PC-3 (cell line): ENCODE results near the gene TXNDC15. TPM values are rescaled to one million over a fixed set of nuclear protein-coding genes. Genes with fewer than 3 reads are reported as not detected.

Source experiments
- ATAC-seq: fragments of 200-7000 bp; cut with Tn5 transposase; 2 replicates; pipeline ENCODE4 v1.9.1; 2020; ENCODE audit warnings: mild to moderate bottlenecking, moderate library complexity
- BruUV-seq: library from RNA; stranded (reverse); fragments of 400-500 nt; replicated peaks from 2 replicates; lab custom pipeline; 2021; lab: Mats Ljungman, UMichigan
- CTCF ChIA-PET: fragments of 300-600 bp; sonication (Branson Sonifier 250); formaldehyde crosslinking; loops from one replicate; lab custom pipeline; 2022; ENCODE audit warnings: antibody characterized with exemption; lab: Charles Lee
- POLR2A ChIA-PET: fragments of 300-600 bp; sonication (Branson Sonifier 250); formaldehyde crosslinking; loops from one replicate; lab custom pipeline; 2022; ENCODE audit warnings: antibody characterized with exemption; ENCODE audit not compliant: unreplicated experiment; lab: Charles Lee
- DNase-seq: peaks from one replicate; pipeline ENCODE4 v3.0.0-alpha.2; 2015
- H2AFZ ChIP-seq: fragments of 300-600 bp; sonication (generic); 2 replicates; pipeline ENCODE4 v1.6.0; 2016; ENCODE audit warnings: antibody characterized with exemption, low read length
- H3F3A ChIP-seq: fragments of 300-600 bp; sonication (generic); one replicate; pipeline ENCODE4 v1.6.0; 2017; ENCODE audit warnings: antibody characterized with exemption, low read length, control low read depth, mild to moderate bottlenecking; ENCODE audit not compliant: unreplicated experiment
- H3K27ac ChIP-seq: fragments of 300-600 bp; sonication (generic); 2 replicates; pipeline ENCODE4 v1.5.1; 2016; ENCODE audit warnings: mild to moderate bottlenecking, low read length
- H3K27me3 ChIP-seq: fragments of 300-600 bp; sonication (generic); 2 replicates; pipeline ENCODE4 v1.6.1; 2016; ENCODE audit warnings: low read length, mixed read lengths
- H3K36me3 ChIP-seq: fragments of 300-600 bp; sonication (generic); 2 replicates; pipeline ENCODE4 v1.6.1; 2016; ENCODE audit warnings: low read depth, mixed run types, low read length, mixed read lengths
- H3K4me1 ChIP-seq: fragments of 300-600 bp; sonication (generic); 2 replicates; pipeline ENCODE4 v1.5.1; 2016; ENCODE audit warnings: low read length; ENCODE audit not compliant: insufficient read depth
- H3K4me2 ChIP-seq: fragments of 300-600 bp; sonication (generic); 2 replicates; pipeline ENCODE4 v1.6.0; 2016; ENCODE audit warnings: low read length
- H3K4me3 ChIP-seq: fragments of 300-600 bp; sonication (generic); 2 replicates; pipeline ENCODE4 v1.5.1; 2016; ENCODE audit warnings: mild to moderate bottlenecking, low read length, mixed read lengths
- H3K79me2 ChIP-seq: fragments of 300-600 bp; sonication (generic); 2 replicates; pipeline ENCODE4 v1.6.1; 2017; ENCODE audit warnings: low read length, mixed read lengths
- H3K9ac ChIP-seq: fragments of 300-600 bp; sonication (generic); 2 replicates; pipeline ENCODE4 v1.6.0; 2016; ENCODE audit warnings: mild to moderate bottlenecking, low read length
- H3K9me2 ChIP-seq: fragments of 300-600 bp; sonication (generic); replicated peaks from 2 replicates; pipeline ENCODE4 v1.6.1; 2016; ENCODE audit warnings: mixed run types, low read length, mixed read lengths
- H3K9me3 ChIP-seq: fragments of 300-600 bp; sonication (generic); 2 replicates; pipeline ENCODE4 v1.6.1; 2016; ENCODE audit warnings: low read length, mixed read lengths
- H4K20me1 ChIP-seq: fragments of 300-600 bp; sonication (generic); 2 replicates; pipeline ENCODE4 v1.6.1; 2016; ENCODE audit warnings: low read length, mixed read lengths
- EZH2 ChIP-seq: fragments of 300-600 bp; sonication (generic); IDR thresholded peaks from one replicate; pipeline ENCODE4 v1.6.1; 2017; ENCODE audit warnings: antibody characterized with exemption, mild to moderate bottlenecking, low read length; ENCODE audit not compliant: unreplicated experiment
- EZH2phosphoT487 ChIP-seq: fragments of 300-600 bp; sonication (generic); IDR thresholded peaks from 2 replicates; pipeline ENCODE4 v1.6.1; 2018; ENCODE audit warnings: mild to moderate bottlenecking, antibody characterized with exemption, low read length, borderline replicate concordance
- intact Hi-C: fragments of 100-400 bp; cut with micrococcal nuclease; formaldehyde crosslinking; loops from 2 replicates; pipeline ENCODE4 v1.9.0; 2023
- total RNA-seq: library from RNA; depleted of rRNA; stranded (reverse); fragments of >200 nt; gene quantifications from 2 replicates; pipeline ENCODE4 v1.2.3, GENCODE V29; 2014
- TF ChIP-seq, protein P1 (sequence below): fragments of 300-600 bp; sonication (generic); conservative IDR thresholded peaks from 2 replicates; pipeline ENCODE4 v1.5.1; 2017; ENCODE audit warnings: antibody characterized with exemption, low read depth, mild to moderate bottlenecking, low read length

Gene TXNDC15
- total RNA-seq, 1 experiment from 2014 or later: 42.6 TPM

DNA sequence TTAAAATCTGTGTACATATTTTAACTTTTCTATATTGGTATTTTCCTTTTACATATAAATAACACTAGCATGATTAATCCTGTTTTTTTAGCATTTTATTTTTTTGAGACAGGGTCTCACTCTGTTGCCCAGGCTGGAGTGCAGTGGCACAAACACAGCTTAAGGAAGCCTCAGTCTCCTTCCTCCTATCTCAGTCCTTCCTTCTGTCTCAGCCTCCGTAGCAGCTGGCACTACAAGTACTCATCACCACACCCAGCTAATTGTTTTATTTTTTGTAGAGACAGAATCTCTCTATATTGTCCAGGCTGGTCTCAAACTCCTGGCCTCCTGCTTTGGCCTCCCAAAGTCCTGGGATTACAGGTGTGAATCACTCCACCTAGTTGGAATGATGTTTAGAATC, 29.9 kb upstream of the TXNDC15 start:
- TF ChIP-seq, protein P1, sequence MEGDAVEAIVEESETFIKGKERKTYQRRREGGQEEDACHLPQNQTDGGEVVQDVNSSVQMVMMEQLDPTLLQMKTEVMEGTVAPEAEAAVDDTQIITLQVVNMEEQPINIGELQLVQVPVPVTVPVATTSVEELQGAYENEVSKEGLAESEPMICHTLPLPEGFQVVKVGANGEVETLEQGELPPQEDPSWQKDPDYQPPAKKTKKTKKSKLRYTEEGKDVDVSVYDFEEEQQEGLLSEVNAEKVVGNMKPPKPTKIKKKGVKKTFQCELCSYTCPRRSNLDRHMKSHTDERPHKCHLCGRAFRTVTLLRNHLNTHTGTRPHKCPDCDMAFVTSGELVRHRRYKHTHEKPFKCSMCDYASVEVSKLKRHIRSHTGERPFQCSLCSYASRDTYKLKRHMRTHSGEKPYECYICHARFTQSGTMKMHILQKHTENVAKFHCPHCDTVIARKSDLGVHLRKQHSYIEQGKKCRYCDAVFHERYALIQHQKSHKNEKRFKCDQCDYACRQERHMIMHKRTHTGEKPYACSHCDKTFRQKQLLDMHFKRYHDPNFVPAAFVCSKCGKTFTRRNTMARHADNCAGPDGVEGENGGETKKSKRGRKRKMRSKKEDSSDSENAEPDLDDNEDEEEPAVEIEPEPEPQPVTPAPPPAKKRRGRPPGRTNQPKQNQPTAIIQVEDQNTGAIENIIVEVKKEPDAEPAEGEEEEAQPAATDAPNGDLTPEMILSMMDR: no peak
- TF ChIP-seq EZH2: no peak
- Histone ChIP-seq H4K20me1 (no peaks in the 10 kb centered on the region; the same call in 1 of the 2 replicates), H3K4me2 (no peak overlapping the region), H3K9me2 (no peaks in the 10 kb centered on the region), H3K9ac (no peak overlapping the region), H3K36me3 (no peaks in the 10 kb centered on the region; the same call in 1 of the 2 replicates), H3K4me1 (peaks cover 18% of the 10 kb centered on the region), H3K79me2 (peaks cover 28% of the 10 kb centered on the region), H3K4me3 (no peak overlapping the region), H3F3A (no peaks in the 10 kb centered on the region), H2AFZ (no peak overlapping the region), H3K9me3 (no peaks in the 10 kb centered on the region), H3K27ac (no peak overlapping the region), H3K27me3 (no peaks in the 10 kb centered on the region)
- intact Hi-C loops: no loop called here
- ChIA-PET POLR2A (interaction anchor here (0.6 kb wide), 1 partner anchor 60 kb away, joined by 3 read pairs; no protein-coding TSS in a partner anchor), CTCF (no interaction called here)
- ATAC-seq (no peak), DNase-seq (no peak)
- BruUV-seq: no TSS peak

DNA sequence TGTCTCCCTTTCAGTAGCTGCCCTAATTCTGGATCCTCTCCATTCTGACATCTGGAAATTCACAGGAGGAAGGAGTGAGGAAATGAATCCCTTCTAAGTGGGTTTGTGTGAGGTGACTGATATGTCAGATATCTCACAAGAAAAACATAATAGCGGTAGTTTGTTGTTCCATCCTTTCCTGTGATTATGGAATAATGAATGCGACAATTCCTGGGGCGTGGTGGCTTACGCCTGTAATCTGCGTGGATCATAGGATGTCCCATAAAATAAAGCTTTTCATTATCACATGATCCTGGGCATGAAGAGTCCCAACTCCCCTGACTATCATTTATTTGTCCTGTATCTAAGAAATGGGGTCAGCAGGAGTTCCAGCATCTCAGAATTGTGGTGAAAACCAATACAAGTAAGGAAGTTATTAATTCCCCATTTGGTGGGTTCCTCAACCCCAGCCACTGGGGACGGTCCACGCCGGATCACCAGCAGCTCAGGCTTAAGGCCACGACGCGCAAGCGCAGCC, 28.8 kb upstream of the TXNDC15 start:
- ATAC-seq: peak; percentile 1; the same call in 1 of the 2 replicates
- H3K79me2 ChIP-seq: peaks cover 36% of the 10 kb centered on the region

More for the DNA sequence above, 28.8 kb upstream of the TXNDC15 start:
- POLR2A ChIA-PET: interaction anchor here (0.5 to 0.6 kb wide), 4 partner anchors 25 to 786 kb away, joined by 5 to 11 read pairs (median 6); partner anchors contain the start of gene PPP2CA
- peak overlapping the region; percentile 37 for H3K27ac ChIP-seq
- peak overlapping the region; percentile 98; the same call in 1 of the 2 replicates for H3K4me3 ChIP-seq
- no peak for DNase-seq
- BruUV-seq: TSS peak; percentile 98
- no peaks in the 10 kb centered on the region for H3K9me2 ChIP-seq
- no peaks in the 10 kb centered on the region for H3F3A ChIP-seq
- TF ChIP-seq EZH2phosphoT487: no peak
- no peak for TF ChIP-seq EZH2
- TF ChIP-seq, protein P1: no peak
- no peaks in the 10 kb centered on the region for H3K36me3 ChIP-seq
- CTCF ChIA-PET: no interaction called here
- intact Hi-C loops: no loop called here
- peak overlapping the region; percentile 58 for H2AFZ ChIP-seq
- peak overlapping the region; percentile 98 for H3K9ac ChIP-seq
- peak overlapping the region; percentile 47 for H3K4me2 ChIP-seq
- H4K20me1 ChIP-seq: no peaks in the 10 kb centered on the region; the same call in 1 of the 2 replicates
- H3K9me3 ChIP-seq: no peaks in the 10 kb centered on the region
- H3K4me1 ChIP-seq: peaks cover 18% of the 10 kb centered on the region
- H3K27me3 ChIP-seq: no peaks in the 10 kb centered on the region
